Left lung (tissue), 10 donors: ENCODE results near the gene INPP5A. TPM values are rescaled to one million over a fixed set of nuclear protein-coding genes. Genes with fewer than 3 reads are reported as not detected.

Experiments
- ATAC-seq: fragments of 200-7000 bp; cut with Tn5 transposase; one replicate; pipeline ENCODE4 v1.9.1; 2020; ENCODE audit warnings: moderate library complexity
- DNase-seq, 4 donors: peaks; one replicate each; pipeline ENCODE4 v3.0.0-alpha.2; 2013 to 2020
- H3K27ac ChIP-seq, 2 donors: fragments of 200-600 bp; sonication (generic) in 1 of 2; one replicate each; pipeline versions ENCODE4 v1.5.0 to v1.8.0; 2020 to 2021
- H3K27me3 ChIP-seq, 2 donors: fragments of 200-600 bp; sonication (generic) in 1 of 2; one replicate each; pipeline versions ENCODE4 v1.5.0 to v1.8.0; 2020 to 2021
- H3K36me3 ChIP-seq, 2 donors: fragments of 200-600 bp; sonication (generic) in 1 of 2; one replicate each; pipeline versions ENCODE4 v1.5.0 to v1.8.0; 2020 to 2021
- H3K4me1 ChIP-seq, 2 donors: fragments of 200-600 bp; one replicate each; pipeline ENCODE4 v1.8.0; 2021
- H3K4me3 ChIP-seq, 2 donors: fragments of 200-600 bp; sonication (generic) in 1 of 2; one replicate each; pipeline versions ENCODE4 v1.5.0 to v1.8.0; 2020 to 2021; ENCODE audit warnings: mild to moderate bottlenecking in 1 of 2
- H3K9me3 ChIP-seq, 2 donors: fragments of 200-600 bp; sonication (generic) in 1 of 2; one replicate each; pipeline versions ENCODE4 v1.5.0 to v1.8.0; 2020 to 2021
- intact Hi-C, 2 donors: fragments of 100-400 bp; cut with DNase I; formaldehyde crosslinking; loops; one replicate each; pipeline versions ENCODE4 v1.11.2 to v1.14.2; 2022
- polyA plus RNA-seq, 6 donors: library from polyadenylated mRNA; unstranded; fragments of 120-200 nt; gene quantifications; one replicate each; pipeline ENCODE4 v1.2.1, GENCODE V29; 2013; ENCODE audit not compliant: insufficient read length in 6 of 6
- total RNA-seq, 2 donors: library from RNA; stranded (reverse); fragmentation: NEBNext Ultra II Directional; extraction: Animal tissue kit (Norgen Biotek cat#: 25700); gene quantifications; one replicate each; pipeline ENCODE4 v1.2.1, GENCODE V29; 2021
- TF ChIP-seq, protein P1 (sequence below), 2 donors: fragments of 200-600 bp; sonication (generic) in 1 of 2; IDR thresholded peaks; one replicate each; pipeline versions ENCODE4 v1.5.0 to v1.8.0; 2021; ENCODE audit warnings: antibody characterized with exemption in 2 of 2
- donor health status: DM: no; HTN: yes; CAD: no.
- donor health status: DM: no; HTN: no; CAD: no.

The INPP5A gene
- total and polyA plus RNA-seq, 8 donors = 32.0 to 44.0 (median 36.8) TPM

- Histone ChIP-seq H3K27me3 (no peaks in the 10 kb centered on the region), H3K4me3 (no peak overlapping the region), H3K27ac (no peak overlapping the region), H3K9me3 (no peaks in the 10 kb centered on the region), H3K4me1 (peaks cover 13 to 38% of the 10 kb centered on the region in 2 donors), H3K36me3 (no peaks in the 10 kb centered on the region)
- TF ChIP-seq, protein P1, sequence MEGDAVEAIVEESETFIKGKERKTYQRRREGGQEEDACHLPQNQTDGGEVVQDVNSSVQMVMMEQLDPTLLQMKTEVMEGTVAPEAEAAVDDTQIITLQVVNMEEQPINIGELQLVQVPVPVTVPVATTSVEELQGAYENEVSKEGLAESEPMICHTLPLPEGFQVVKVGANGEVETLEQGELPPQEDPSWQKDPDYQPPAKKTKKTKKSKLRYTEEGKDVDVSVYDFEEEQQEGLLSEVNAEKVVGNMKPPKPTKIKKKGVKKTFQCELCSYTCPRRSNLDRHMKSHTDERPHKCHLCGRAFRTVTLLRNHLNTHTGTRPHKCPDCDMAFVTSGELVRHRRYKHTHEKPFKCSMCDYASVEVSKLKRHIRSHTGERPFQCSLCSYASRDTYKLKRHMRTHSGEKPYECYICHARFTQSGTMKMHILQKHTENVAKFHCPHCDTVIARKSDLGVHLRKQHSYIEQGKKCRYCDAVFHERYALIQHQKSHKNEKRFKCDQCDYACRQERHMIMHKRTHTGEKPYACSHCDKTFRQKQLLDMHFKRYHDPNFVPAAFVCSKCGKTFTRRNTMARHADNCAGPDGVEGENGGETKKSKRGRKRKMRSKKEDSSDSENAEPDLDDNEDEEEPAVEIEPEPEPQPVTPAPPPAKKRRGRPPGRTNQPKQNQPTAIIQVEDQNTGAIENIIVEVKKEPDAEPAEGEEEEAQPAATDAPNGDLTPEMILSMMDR (IDR thresholded peaks at IDR 0.05) = no peak
- ATAC-seq (no peak), DNase-seq (peak in 1 of 4 donors; percentile 51)
- intact Hi-C loops = no loop called here
Measured at GRCh38 chr10:132634241-132634946, 96.8 kb downstream of the INPP5A start.

DNA sequence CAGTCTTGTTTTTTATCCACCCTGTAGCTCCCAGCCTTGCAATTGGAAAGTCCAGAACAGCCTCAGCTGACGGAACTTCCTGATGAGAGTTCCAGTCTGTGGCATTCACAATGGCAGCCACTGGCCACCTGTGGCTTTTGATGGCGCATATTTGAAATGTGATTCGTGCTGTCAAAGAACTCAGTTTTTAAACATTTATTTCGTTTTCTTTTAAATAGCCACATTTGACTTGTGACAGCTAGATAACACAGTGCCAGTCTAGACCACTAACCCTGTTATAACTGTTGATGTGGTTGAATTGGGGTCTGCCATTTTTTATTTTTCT lies 97.3 kb downstream of the INPP5A start:
- Histone ChIP-seq H3K4me3 (no peak overlapping the region), H3K27me3 (no peaks in the 10 kb centered on the region), H3K36me3 (no peaks in the 10 kb centered on the region), H3K9me3 (no peaks in the 10 kb centered on the region), H3K27ac (no peak overlapping the region), H3K4me1 (peaks cover 13 to 38% of the 10 kb centered on the region in 2 donors)
- intact Hi-C loops = no loop called here
- TF ChIP-seq, protein P1 (IDR thresholded peaks at IDR 0.05) = no peak
- ATAC-seq (no peak), DNase-seq (no peak)

DNA sequence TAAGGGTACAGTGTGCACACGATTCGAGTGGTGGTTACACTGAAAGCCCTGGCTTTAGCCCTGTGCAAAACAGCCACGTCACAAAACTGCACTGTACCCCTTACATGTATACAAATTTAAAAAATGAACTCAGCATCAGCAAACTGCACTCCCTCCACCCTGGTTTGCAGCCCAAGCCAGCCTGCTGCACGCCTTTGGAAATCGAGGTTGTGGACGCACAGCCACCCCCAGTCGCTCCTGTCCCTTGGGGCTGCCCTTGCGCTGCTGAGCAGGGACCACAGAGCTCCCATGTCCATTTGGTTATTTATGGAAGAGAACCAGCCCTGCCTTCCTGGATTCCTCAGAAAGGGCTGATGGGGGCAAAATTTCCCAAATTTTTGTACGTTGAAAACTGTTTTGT lies 98.8 kb downstream of the INPP5A start:
- H3K4me3 ChIP-seq = no peak overlapping the region
- no peaks in the 10 kb centered on the region for H3K27me3 ChIP-seq
- intact Hi-C loops = loop anchor here in 1 of 2 donors (2.0 kb wide), 1 partner anchor 176 kb away; no protein-coding TSS in a partner anchor
- TF ChIP-seq, protein P1 (IDR thresholded peaks at IDR 0.05) = no peak
- no peak for ATAC-seq
- no peaks in the 10 kb centered on the region for H3K36me3 ChIP-seq
- H3K27ac ChIP-seq = no peak overlapping the region
- peaks cover 9 to 32% of the 10 kb centered on the region in 2 donors for H3K4me1 ChIP-seq
- no peaks in the 10 kb centered on the region for H3K9me3 ChIP-seq
- no peak for DNase-seq

DNA sequence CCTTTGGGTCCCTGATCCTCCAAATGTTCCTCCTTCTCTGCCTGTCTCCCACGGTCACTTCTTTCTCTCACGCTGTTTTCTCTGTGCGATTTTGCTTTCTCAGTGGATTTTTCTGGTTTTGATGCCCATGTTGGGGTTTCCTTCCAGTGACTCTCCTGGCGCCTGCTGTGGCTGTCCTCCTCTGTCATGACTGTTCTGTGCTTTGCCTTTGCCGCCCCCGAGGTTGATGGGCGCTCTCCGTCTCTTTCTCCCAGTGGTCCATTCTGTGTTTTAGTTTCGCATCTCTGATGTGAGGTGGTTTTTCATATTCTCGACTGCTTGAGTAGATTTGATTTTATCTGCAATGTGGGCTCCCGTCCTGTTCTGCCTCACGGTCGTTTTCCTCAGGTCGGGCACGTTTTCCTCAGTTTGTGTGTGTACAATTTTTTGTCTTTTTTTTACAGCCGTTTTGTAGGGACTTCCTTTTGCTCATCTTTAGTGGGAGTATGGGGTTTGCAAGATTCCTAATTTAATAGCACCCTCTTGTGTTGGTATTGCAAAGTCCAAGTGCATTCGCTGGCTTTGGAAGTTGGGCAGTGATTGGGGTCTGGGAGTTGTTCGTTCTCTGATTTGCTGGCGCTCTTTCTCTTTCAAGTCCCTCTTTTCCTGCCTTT lies 100.0 kb downstream of the INPP5A start:
- TF ChIP-seq, protein P1 (IDR thresholded peaks at IDR 0.05) = peak; percentile 52 to 79
- intact Hi-C loops = loop anchor here in 1 of 2 donors (2.0 kb wide), 1 partner anchor 177 kb away; no protein-coding TSS in a partner anchor
- Histone ChIP-seq H3K27me3 (no peaks in the 10 kb centered on the region), H3K4me1 (peaks cover 0 to 21% of the 10 kb centered on the region in 2 donors), H3K36me3 (no peaks in the 10 kb centered on the region), H3K4me3 (no peak overlapping the region), H3K9me3 (no peaks in the 10 kb centered on the region), H3K27ac (no peak overlapping the region)
- ATAC-seq (peak; percentile 86), DNase-seq (peak in 2 of 4 donors; percentile 60 to 78)

GRCh38 chr10:132638130-132638515 lies 100.5 kb downstream of the INPP5A start:
- Histone ChIP-seq H3K27me3 (no peaks in the 10 kb centered on the region), H3K9me3 (no peaks in the 10 kb centered on the region), H3K4me3 (no peak overlapping the region), H3K27ac (no peak overlapping the region), H3K36me3 (no peaks in the 10 kb centered on the region), H3K4me1 (peaks cover 0 to 16% of the 10 kb centered on the region in 2 donors)
- intact Hi-C loops = no loop called here
- TF ChIP-seq, protein P1 (IDR thresholded peaks at IDR 0.05) = no peak
- DNase-seq (no peak), ATAC-seq (peak; percentile 14)
